Epithelial cell of esophagus (primary cell): ENCODE measurements around the gene ZNF865.

ENCODE experiments used
- DNase-seq: peaks from one replicate; pipeline ENCODE4 v3.0.0; 2010; ENCODE audit warnings: low read depth
- H3K4me3 ChIP-seq: 2 replicates; pipeline ENCODE4 v1.5.1; 2011; ENCODE audit warnings: mild to moderate bottlenecking, low read length, control low read depth
- CTCF ChIP-seq: IDR thresholded peaks from 2 replicates; pipeline ENCODE4 v1.5.1; 2011; ENCODE audit warnings: low read depth, mild to moderate bottlenecking, low read length, control low read depth, inconsistent platforms; ENCODE audit not compliant: insufficient read depth; ENCODE audit errors: missing control alignments

ZNF865 gene

GRCh38 chr19:55652311-55653128, 47.1 kb downstream of the ZNF865 start:
- DNase-seq, result no peak
- no peak overlapping the region for H3K4me3 ChIP-seq
- TF ChIP-seq CTCF, result no peak

- TF ChIP-seq CTCF, result peak; percentile 100
- H3K4me3 ChIP-seq, result peak overlapping the region; percentile 86
- peak; percentile 97 for DNase-seq
These were observed 48.3 kb downstream of the ZNF865 start for GRCh38 chr19:55653651-55654322.

- H3K4me3 ChIP-seq, result peak overlapping the region; percentile 86
- no peak for TF ChIP-seq CTCF
- DNase-seq, result peak; percentile 99
These were observed 48.9 kb downstream of the ZNF865 start for GRCh38 chr19:55654323-55654867.

GRCh38 chr19:55654868-55655647, 49.6 kb downstream of the ZNF865 start, which contains the start of gene U2AF2:
Gene U2AF2 (plus strand): TSS chr19:55655035. CDS start chr19:55655105, 70 bp downstream.
- peak within 1 kb of the TSS; percentile 86 for H3K4me3 ChIP-seq
- peak; percentile 92 for DNase-seq
- no peak for TF ChIP-seq CTCF

GRCh38 chr19:55655648-55656040, 50.2 kb downstream of the ZNF865 start:
- DNase-seq, result no peak
- no peak for TF ChIP-seq CTCF
- H3K4me3 ChIP-seq, result peak overlapping the region; percentile 86

- TF ChIP-seq CTCF, result no peak
- DNase-seq, result no peak
- peak overlapping the region; percentile 86 for H3K4me3 ChIP-seq
These were observed 51.1 kb downstream of the ZNF865 start for GRCh38 chr19:55656552-55656951.
